ENCODE measurements around the gene PLXNB3. TPM values are rescaled to one million over a fixed set of nuclear protein-coding genes. Genes with fewer than 3 reads are reported as not detected.

The PLXNB3 gene
- total RNA-seq, 1 donor = 3.1 TPM

- no peak overlapping the region for H3K4me3 ChIP-seq (ENCODE audit: low read depth, low read length)
- TF ChIP-seq, protein P1, sequence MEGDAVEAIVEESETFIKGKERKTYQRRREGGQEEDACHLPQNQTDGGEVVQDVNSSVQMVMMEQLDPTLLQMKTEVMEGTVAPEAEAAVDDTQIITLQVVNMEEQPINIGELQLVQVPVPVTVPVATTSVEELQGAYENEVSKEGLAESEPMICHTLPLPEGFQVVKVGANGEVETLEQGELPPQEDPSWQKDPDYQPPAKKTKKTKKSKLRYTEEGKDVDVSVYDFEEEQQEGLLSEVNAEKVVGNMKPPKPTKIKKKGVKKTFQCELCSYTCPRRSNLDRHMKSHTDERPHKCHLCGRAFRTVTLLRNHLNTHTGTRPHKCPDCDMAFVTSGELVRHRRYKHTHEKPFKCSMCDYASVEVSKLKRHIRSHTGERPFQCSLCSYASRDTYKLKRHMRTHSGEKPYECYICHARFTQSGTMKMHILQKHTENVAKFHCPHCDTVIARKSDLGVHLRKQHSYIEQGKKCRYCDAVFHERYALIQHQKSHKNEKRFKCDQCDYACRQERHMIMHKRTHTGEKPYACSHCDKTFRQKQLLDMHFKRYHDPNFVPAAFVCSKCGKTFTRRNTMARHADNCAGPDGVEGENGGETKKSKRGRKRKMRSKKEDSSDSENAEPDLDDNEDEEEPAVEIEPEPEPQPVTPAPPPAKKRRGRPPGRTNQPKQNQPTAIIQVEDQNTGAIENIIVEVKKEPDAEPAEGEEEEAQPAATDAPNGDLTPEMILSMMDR (IDR thresholded peaks at IDR 0.05; ENCODE audit: insufficient read depth, low read length) = no peak
- DNase-seq (ENCODE audit: low read depth) = no peak
Measured at GRCh38 chrX:153786669-153787068, 22.6 kb downstream of the PLXNB3 start.

- DNase-seq (ENCODE audit: low read depth) = no peak
- no peak overlapping the region for H3K4me3 ChIP-seq (ENCODE audit: low read depth, low read length)
- TF ChIP-seq, protein P1 (IDR thresholded peaks at IDR 0.05; ENCODE audit: insufficient read depth, low read length) = no peak
Measured at GRCh38 chrX:153789654-153790053, 25.6 kb downstream of the PLXNB3 start.

GRCh38 chrX:153791104-153791852, 27.2 kb downstream of the PLXNB3 start:
- TF ChIP-seq, protein P1 (IDR thresholded peaks at IDR 0.05; ENCODE audit: insufficient read depth, low read length) = no peak
- no peak overlapping the region for H3K4me3 ChIP-seq (ENCODE audit: low read depth, low read length)
- DNase-seq (ENCODE audit: low read depth) = peak; percentile 3

- DNase-seq (ENCODE audit: low read depth) = no peak
- peak overlapping the region; percentile 9 for H3K4me3 ChIP-seq (ENCODE audit: low read depth, low read length)
- TF ChIP-seq, protein P1 (IDR thresholded peaks at IDR 0.05; ENCODE audit: insufficient read depth, low read length) = no peak
Measured at GRCh38 chrX:153792368-153792767, 28.3 kb downstream of the PLXNB3 start.

DNA sequence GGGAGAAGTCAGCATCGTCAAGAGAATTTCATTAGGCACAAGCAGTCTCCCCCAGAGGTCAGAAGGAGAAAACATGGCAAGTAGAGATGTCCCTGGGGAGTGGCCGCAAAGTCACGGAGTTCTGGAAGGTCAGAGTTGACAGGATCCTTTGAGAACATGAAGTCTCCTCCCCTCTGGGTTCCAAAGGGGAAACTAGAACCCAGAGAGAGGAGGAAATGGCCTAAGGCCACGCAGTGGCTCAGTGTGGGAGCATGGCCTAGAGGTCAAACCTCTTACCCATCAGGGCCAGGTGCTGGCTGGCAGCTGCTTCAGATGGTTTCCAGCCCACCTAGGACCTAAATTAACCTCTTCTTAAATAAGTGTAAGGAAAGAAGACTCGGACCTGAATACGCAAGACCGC, 29.2 kb downstream of the PLXNB3 start:
- TF ChIP-seq, protein P1 (IDR thresholded peaks at IDR 0.05; ENCODE audit: insufficient read depth, low read length) = no peak
- peak overlapping the region; percentile 82 for H3K4me3 ChIP-seq (ENCODE audit: low read depth, low read length)
- DNase-seq (ENCODE audit: low read depth) = peak; percentile 8

DNA sequence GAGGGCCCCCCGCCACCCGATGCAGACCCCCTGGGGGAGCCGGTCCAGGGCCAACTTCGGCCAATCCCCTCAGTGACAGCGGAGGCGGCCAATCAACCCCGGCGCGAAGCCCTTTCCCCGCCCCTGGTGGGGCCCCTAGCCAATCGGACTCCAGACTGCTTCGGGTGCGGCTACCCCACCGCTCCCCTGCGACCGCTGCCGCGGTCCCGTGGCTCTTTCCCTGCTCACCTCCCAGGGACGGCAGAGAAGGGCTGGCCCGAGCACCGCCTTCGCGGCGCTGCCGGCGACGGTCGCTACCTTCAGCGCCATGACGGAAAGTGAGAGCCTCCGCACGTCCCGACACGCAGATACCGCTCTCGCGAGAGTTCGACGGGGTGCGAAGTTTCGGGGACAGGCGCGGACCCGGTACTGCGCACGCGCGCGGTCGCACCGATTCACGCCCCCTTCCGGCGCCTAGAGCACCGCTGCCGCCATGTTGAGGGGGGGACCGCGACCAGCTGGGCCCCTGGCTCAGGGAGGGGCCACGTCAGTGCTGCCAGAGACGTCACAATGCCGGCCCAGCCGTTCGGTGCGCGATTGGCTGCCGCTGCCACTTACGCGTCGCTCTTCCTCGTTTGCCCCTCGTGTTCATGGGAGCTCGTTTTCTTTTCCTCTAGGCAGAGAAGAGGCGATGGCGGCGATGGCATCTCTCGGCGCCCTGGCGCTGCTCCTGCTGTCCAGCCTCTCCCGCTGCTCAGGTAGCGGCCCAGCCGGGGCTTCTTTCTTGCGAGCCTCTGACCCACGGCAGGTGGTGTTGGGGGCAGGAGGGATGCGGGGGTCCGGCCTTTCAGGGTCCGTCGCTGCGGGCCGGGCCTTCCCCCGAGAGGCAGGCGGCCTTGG, 30.2 kb downstream of the PLXNB3 start, which contains the start of the genes IDH3G and SSR4:
TSS of gene IDH3G (minus strand) at position 358 of the 879 bp plus-strand sequence. CDS start at position 309, 49 bp downstream.
TSS of gene SSR4 (plus strand) at position 651 of the 879 bp plus-strand sequence. CDS start at position 671, 20 bp downstream.
- H3K4me3 ChIP-seq (ENCODE audit: low read depth, low read length) = peak within 1 kb of the TSS; percentile 82
- TF ChIP-seq, protein P1 (IDR thresholded peaks at IDR 0.05; ENCODE audit: insufficient read depth, low read length) = peak; percentile 15

More for the DNA sequence above, 30.2 kb downstream of the PLXNB3 start, which contains the start of the genes IDH3G and SSR4:
- peak; percentile 92 for DNase-seq (ENCODE audit: low read depth)

Measured in fibroblast of the aortic adventitia (primary cell).